ENCODE data around the gene REC114.

The REC114 gene

GRCh38 chr15:73608475-73608874, 165.5 kb downstream of the REC114 start:
- Histone ChIP-seq H3K4me2 (ENCODE audit: low read length) (no peak overlapping the region), H3K36me3 (ENCODE audit: insufficient read depth, low read length) (no peaks in the 10 kb centered on the region), H3K9ac (ENCODE audit: low read depth, low read length) (no peak overlapping the region), H3K9me3 (replicated peaks; ENCODE audit: low read length) (no peaks in the 10 kb centered on the region), H3K27me3 (ENCODE audit: control insufficient read depth, insufficient read depth, low read length) (no peaks in the 10 kb centered on the region), H3K4me1 (ENCODE audit: control insufficient read depth, insufficient read depth, low read length) (peaks cover 17% of the 10 kb centered on the region), H3K4me3 (ENCODE audit: low read length) (no peak overlapping the region)

- no peak overlapping the region for H3K4me2 ChIP-seq (ENCODE audit: low read length)
- H3K36me3 ChIP-seq (ENCODE audit: insufficient read depth, low read length): no peaks in the 10 kb centered on the region
- no peaks in the 10 kb centered on the region for H3K9me3 ChIP-seq (replicated peaks; ENCODE audit: low read length)
- no peak overlapping the region for H3K9ac ChIP-seq (ENCODE audit: low read depth, low read length)
- no peak overlapping the region for H3K4me3 ChIP-seq (ENCODE audit: low read length)
- no peaks in the 10 kb centered on the region for H3K27me3 ChIP-seq (ENCODE audit: control insufficient read depth, insufficient read depth, low read length)
- peaks cover 17% of the 10 kb centered on the region for H3K4me1 ChIP-seq (ENCODE audit: control insufficient read depth, insufficient read depth, low read length)
These were observed 166.0 kb downstream of the REC114 start for GRCh38 chr15:73608941-73609340.

All from skeletal muscle satellite cell (primary cell).